ENCODE measurements around the gene TREM1.

The TREM1 gene

DNA sequence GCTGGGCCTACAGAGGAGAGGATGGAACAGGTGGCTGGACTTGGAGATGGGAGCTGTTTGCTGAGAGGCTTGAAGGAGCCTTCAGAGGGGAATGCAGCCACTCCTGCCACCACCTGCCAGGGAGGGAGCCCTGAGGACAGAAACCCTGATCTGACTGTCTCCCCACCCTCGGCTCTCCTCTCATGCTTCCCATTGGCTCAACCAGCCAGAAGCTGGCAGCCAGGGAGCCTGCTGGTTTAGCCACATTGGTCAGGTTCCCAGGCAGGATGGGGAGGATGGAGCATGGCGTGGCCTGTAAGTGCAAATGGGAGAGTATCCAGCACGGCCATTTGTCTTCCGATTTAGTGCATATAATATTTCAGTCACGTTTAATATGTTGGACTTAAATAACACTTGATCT is 12.8 kb downstream of the TREM1 start:
- Histone ChIP-seq H3K36me3 (ENCODE audit: insufficient read depth, low read length) (no peaks in the 10 kb centered on the region), H3K27ac (ENCODE audit: low read depth, low read length) (no peak overlapping the region), H3K27me3 (ENCODE audit: insufficient read depth, low read length) (no peaks in the 10 kb centered on the region), H3K4me1 (ENCODE audit: insufficient read depth, low read length) (no peaks in the 10 kb centered on the region), H3K9ac (ENCODE audit: low read depth, low read length) (no peak overlapping the region), H3K4me3 (ENCODE audit: low read length) (no peak overlapping the region), H3K9me3 (ENCODE audit: insufficient read depth, low read depth, low read length) (0 out of 2 replicates have a peak, but pooled peaks cover 4% of the 10 kb centered on the region)
- WGBS, result 86% methylated on average over 5 of the region's 5 CpGs

DNA sequence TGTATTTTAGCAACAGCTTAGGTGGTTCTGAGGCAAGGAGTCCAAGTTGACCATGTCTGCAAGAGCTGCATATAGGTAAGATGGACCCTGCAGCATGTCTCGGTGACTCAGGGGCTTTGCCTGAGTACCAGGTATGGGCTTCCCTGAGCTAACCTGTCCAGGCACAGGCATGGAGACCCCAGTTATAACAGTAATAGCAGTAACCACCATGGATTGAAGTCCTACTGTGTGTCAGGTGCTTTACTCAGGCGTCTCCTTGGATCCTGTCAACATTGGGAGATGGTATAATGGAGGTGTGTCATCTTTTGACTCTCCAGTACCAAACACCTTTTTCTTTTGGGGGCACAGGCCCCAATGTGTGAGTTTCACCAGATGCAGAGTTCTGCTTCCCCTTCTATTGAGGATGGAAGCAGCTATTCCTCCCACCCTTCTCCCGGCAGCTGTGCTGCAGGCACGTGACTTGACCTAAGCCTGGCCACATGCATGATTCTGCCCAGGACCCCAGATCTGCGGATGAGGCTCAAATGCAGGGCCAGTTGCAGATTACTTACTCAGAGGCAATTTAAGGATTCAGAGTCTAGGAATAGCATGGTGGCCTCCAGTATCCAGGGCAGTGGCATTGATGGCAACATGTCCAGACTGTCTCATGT is 13.8 kb downstream of the TREM1 start:
- H3K27me3 ChIP-seq (ENCODE audit: insufficient read depth, low read length), result no peaks in the 10 kb centered on the region
- no peaks in the 10 kb centered on the region for H3K4me1 ChIP-seq (ENCODE audit: insufficient read depth, low read length)
- WGBS, result 94% methylated on average over 5 of the region's 5 CpGs
- no peaks in the 10 kb centered on the region for H3K9me3 ChIP-seq (ENCODE audit: insufficient read depth, low read depth, low read length)
- no peak overlapping the region for H3K9ac ChIP-seq (ENCODE audit: low read depth, low read length)
- no peaks in the 10 kb centered on the region for H3K36me3 ChIP-seq (ENCODE audit: insufficient read depth, low read length)
- H3K27ac ChIP-seq (ENCODE audit: low read depth, low read length), result no peak overlapping the region
- no peak overlapping the region for H3K4me3 ChIP-seq (ENCODE audit: low read length)

DNA sequence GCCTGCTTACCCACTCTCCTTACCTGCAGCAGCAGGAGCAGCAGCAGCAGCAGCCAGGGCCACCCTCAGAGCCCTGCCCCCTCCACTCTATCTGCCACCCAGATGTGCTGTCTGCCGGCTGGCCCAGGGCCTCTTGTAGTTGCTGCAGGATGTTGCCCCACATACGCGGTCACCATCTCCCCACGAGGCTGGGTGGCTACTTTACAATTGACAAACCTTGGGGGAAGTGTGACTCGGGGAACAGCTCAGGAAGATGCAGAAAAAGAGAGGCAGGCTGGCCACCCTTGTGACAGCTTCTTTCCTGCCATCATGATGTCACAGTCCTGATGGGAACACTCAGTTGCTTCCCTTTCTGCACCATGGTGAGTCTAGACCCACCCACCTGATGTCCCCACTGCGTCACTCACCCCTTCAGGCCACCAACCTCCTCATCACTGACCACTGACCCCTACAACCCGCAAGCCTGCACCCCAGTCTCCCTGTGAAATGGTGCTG is 14.5 kb downstream of the TREM1 start:
- Histone ChIP-seq H3K9me3 (ENCODE audit: insufficient read depth, low read depth, low read length) (no peaks in the 10 kb centered on the region), H3K4me1 (ENCODE audit: insufficient read depth, low read length) (no peaks in the 10 kb centered on the region), H3K27me3 (ENCODE audit: insufficient read depth, low read length) (no peaks in the 10 kb centered on the region), H3K27ac (ENCODE audit: low read depth, low read length) (no peak overlapping the region), H3K9ac (ENCODE audit: low read depth, low read length) (no peak overlapping the region), H3K4me3 (ENCODE audit: low read length) (no peak overlapping the region), H3K36me3 (ENCODE audit: insufficient read depth, low read length) (no peaks in the 10 kb centered on the region)
- 86% methylated on average over 7 of the region's 7 CpGs for WGBS

DNA sequence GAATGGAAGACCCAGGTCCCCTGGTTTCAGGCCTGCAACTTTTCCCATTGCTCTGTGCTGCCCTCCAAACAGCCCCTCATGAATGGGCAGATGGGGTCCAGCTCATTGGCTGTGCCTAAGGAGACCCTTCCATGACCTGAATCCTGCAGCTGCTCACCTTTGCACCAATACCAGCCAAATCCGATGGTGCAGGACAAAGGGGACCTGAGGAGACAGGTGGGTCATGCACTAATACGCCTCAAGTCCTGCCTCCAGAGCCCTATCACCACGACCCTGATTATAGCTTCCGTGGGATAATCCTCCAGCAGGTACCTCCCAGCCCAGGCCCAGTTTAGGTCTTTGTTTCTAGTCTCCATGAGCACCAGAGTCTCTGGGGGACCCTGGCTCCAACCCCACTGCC is 16.8 kb downstream of the TREM1 start:
- H3K36me3 ChIP-seq (ENCODE audit: insufficient read depth, low read length), result no peaks in the 10 kb centered on the region
- WGBS, result 93% methylated on average over 4 of the region's 4 CpGs
- no peak overlapping the region for H3K27ac ChIP-seq (ENCODE audit: low read depth, low read length)
- H3K9me3 ChIP-seq (ENCODE audit: insufficient read depth, low read depth, low read length), result no peaks in the 10 kb centered on the region
- H3K4me3 ChIP-seq (ENCODE audit: low read length), result no peak overlapping the region
- H3K9ac ChIP-seq (ENCODE audit: low read depth, low read length), result no peak overlapping the region
- H3K27me3 ChIP-seq (ENCODE audit: insufficient read depth, low read length), result no peaks in the 10 kb centered on the region
- H3K4me1 ChIP-seq (ENCODE audit: insufficient read depth, low read length), result no peaks in the 10 kb centered on the region

GRCh38 chr6:41269166-41269565 is 17.3 kb downstream of the TREM1 start:
- Histone ChIP-seq H3K36me3 (ENCODE audit: insufficient read depth, low read length) (no peaks in the 10 kb centered on the region), H3K4me3 (ENCODE audit: low read length) (no peak overlapping the region), H3K27me3 (ENCODE audit: insufficient read depth, low read length) (no peaks in the 10 kb centered on the region), H3K9ac (ENCODE audit: low read depth, low read length) (no peak overlapping the region), H3K9me3 (ENCODE audit: insufficient read depth, low read depth, low read length) (no peaks in the 10 kb centered on the region), H3K4me1 (ENCODE audit: insufficient read depth, low read length) (no peaks in the 10 kb centered on the region), H3K27ac (ENCODE audit: low read depth, low read length) (no peak overlapping the region)
- WGBS, result 84% methylated on average over 2 of the region's 2 CpGs

GRCh38 chr6:41268478-41268877 is 18.0 kb downstream of the TREM1 start:
- H3K9ac ChIP-seq (ENCODE audit: low read depth, low read length), result no peak overlapping the region
- H3K4me3 ChIP-seq (ENCODE audit: low read length), result no peak overlapping the region
- no peaks in the 10 kb centered on the region for H3K36me3 ChIP-seq (ENCODE audit: insufficient read depth, low read length)
- H3K4me1 ChIP-seq (ENCODE audit: insufficient read depth, low read length), result no peaks in the 10 kb centered on the region
- H3K27ac ChIP-seq (ENCODE audit: low read depth, low read length), result no peak overlapping the region
- H3K27me3 ChIP-seq (ENCODE audit: insufficient read depth, low read length), result no peaks in the 10 kb centered on the region
- no peaks in the 10 kb centered on the region for H3K9me3 ChIP-seq (ENCODE audit: insufficient read depth, low read depth, low read length)

GRCh38 chr6:41266541-41266940 is 19.9 kb downstream of the TREM1 start:
- Histone ChIP-seq H3K9ac (ENCODE audit: low read depth, low read length) (no peak overlapping the region), H3K4me3 (ENCODE audit: low read length) (no peak overlapping the region), H3K4me1 (ENCODE audit: insufficient read depth, low read length) (no peaks in the 10 kb centered on the region), H3K27ac (ENCODE audit: low read depth, low read length) (no peak overlapping the region), H3K36me3 (ENCODE audit: insufficient read depth, low read length) (no peaks in the 10 kb centered on the region), H3K9me3 (ENCODE audit: insufficient read depth, low read depth, low read length) (peaks cover 11% of the 10 kb centered on the region), H3K27me3 (ENCODE audit: insufficient read depth, low read length) (no peaks in the 10 kb centered on the region)

GRCh38 chr6:41263267-41263666 is 23.2 kb downstream of the TREM1 start:
- Histone ChIP-seq H3K9me3 (ENCODE audit: insufficient read depth, low read depth, low read length) (peaks cover 13% of the 10 kb centered on the region), H3K9ac (ENCODE audit: low read depth, low read length) (no peak overlapping the region), H3K4me1 (ENCODE audit: insufficient read depth, low read length) (no peaks in the 10 kb centered on the region), H3K36me3 (ENCODE audit: insufficient read depth, low read length) (no peaks in the 10 kb centered on the region), H3K27me3 (ENCODE audit: insufficient read depth, low read length) (no peaks in the 10 kb centered on the region), H3K27ac (ENCODE audit: low read depth, low read length) (no peak overlapping the region), H3K4me3 (ENCODE audit: low read length) (no peak overlapping the region)
- whole genome bisulfite sequencing, result no CpG with 5 or more reads among the region's 1 CpG

DNA sequence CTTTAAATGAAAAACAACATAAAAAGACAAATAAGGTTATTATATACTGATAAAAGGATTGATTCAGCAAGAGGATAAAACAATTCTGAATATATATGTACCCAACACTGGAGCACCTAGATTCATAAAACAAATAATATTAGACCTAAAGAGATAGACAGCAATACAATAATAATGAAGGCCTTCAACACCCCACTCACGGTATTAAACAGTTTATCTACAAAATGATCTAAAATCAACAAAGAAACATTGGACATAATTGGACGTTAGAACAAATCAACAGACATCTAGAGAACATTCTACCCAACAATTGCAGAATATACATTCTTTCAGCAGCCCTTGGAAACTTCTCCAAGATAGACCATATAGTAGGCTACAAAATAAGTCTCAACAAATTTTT is 24.1 kb downstream of the TREM1 start:
- no peaks in the 10 kb centered on the region for H3K36me3 ChIP-seq (ENCODE audit: insufficient read depth, low read length)
- no peak overlapping the region for H3K9ac ChIP-seq (ENCODE audit: low read depth, low read length)
- no peaks in the 10 kb centered on the region for H3K4me1 ChIP-seq (ENCODE audit: insufficient read depth, low read length)
- H3K27ac ChIP-seq (ENCODE audit: low read depth, low read length), result no peak overlapping the region
- H3K27me3 ChIP-seq (ENCODE audit: insufficient read depth, low read length), result no peaks in the 10 kb centered on the region
- H3K4me3 ChIP-seq (ENCODE audit: low read length), result no peak overlapping the region
- 90% methylated on average over 2 of the region's 2 CpGs for WGBS
- H3K9me3 ChIP-seq (ENCODE audit: insufficient read depth, low read depth, low read length), result peaks cover 13% of the 10 kb centered on the region

DNA sequence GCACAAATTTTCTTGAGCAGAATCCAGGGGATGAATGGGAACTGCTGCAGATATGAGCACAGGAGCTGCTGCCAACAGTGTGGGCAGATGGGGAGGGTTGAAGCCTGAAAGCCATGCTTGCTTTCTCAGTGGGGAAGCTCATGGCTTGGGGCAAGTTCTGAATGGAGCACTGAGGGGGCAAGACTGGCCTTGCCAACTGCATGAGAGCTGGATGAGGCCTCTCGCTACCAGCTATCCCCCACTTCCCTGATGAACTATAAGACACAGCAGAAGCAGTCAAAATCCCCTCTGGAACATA is 28.3 kb downstream of the TREM1 start:
- no peak overlapping the region for H3K9ac ChIP-seq (ENCODE audit: low read depth, low read length)
- H3K4me3 ChIP-seq (ENCODE audit: low read length), result no peak overlapping the region
- H3K27me3 ChIP-seq (ENCODE audit: insufficient read depth, low read length), result no peaks in the 10 kb centered on the region
- H3K36me3 ChIP-seq (ENCODE audit: insufficient read depth, low read length), result no peaks in the 10 kb centered on the region
- no peaks in the 10 kb centered on the region for H3K4me1 ChIP-seq (ENCODE audit: insufficient read depth, low read length)
- H3K27ac ChIP-seq (ENCODE audit: low read depth, low read length), result no peak overlapping the region
- H3K9me3 ChIP-seq (ENCODE audit: insufficient read depth, low read depth, low read length), result peaks cover 12% of the 10 kb centered on the region
- WGBS, result 100% methylated on average over 1 of the region's 1 CpG

GRCh38 chr6:41257369-41258195 is 28.9 kb downstream of the TREM1 start:
- Histone ChIP-seq H3K27ac (ENCODE audit: low read depth, low read length) (no peak overlapping the region), H3K4me3 (ENCODE audit: low read length) (no peak overlapping the region), H3K4me1 (ENCODE audit: insufficient read depth, low read length) (no peaks in the 10 kb centered on the region), H3K27me3 (ENCODE audit: insufficient read depth, low read length) (no peaks in the 10 kb centered on the region), H3K36me3 (ENCODE audit: insufficient read depth, low read length) (no peaks in the 10 kb centered on the region), H3K9me3 (ENCODE audit: insufficient read depth, low read depth, low read length) (peaks cover 8% of the 10 kb centered on the region; the same call in 1 of the 2 replicates), H3K9ac (ENCODE audit: low read depth, low read length) (no peak overlapping the region)
- WGBS, result 89% methylated on average over 1 of the region's 2 CpGs

All from HUES64 (cell line).